ENCODE measurements around the gene PPM1L. TPM values are rescaled to one million over a fixed set of nuclear protein-coding genes. Genes with fewer than 3 reads are reported as not detected.

The PPM1L gene
- total RNA-seq, 1 experiment from 2014 or later, result 13.2 TPM

GRCh38 chr3:160990446-160990845 lies 234.4 kb downstream of the PPM1L start:
- no peak for ATAC-seq
- Histone ChIP-seq H3K9me2 (ENCODE audit: insufficient read depth) (no peaks in the 10 kb centered on the region), H2AFZ (ENCODE audit: low read depth, low read length, poor library complexity, severe bottlenecking) (no peak overlapping the region), H3K79me2 (ENCODE audit: insufficient read depth, low read length) (no peaks in the 10 kb centered on the region), H3K4me3 (replicated peaks in 1 of 2; ENCODE audit: low read depth in 1 of 2, low read length in 2 of 2) (no peak overlapping the region), H3K9ac (ENCODE audit: low read length) (no peak overlapping the region), H3K27ac (ENCODE audit: low read depth, low read length) (no peak overlapping the region), H3K4me1 (ENCODE audit: control insufficient read depth in 1 of 2, insufficient read depth in 2 of 2, low read length in 2 of 2) (no peaks in the 10 kb centered on the region), H3K27me3 (ENCODE audit: insufficient read depth, low read length) (no peaks in the 10 kb centered on the region), H3K36me3 (ENCODE audit: control insufficient read depth in 1 of 2, insufficient read depth in 2 of 2, low read length in 2 of 2) (no peaks in the 10 kb centered on the region), H3K4me2 (ENCODE audit: low read length) (no peak overlapping the region), H4K20me1 (ENCODE audit: insufficient read depth) (no peaks in the 10 kb centered on the region), H3K9me3 (ENCODE audit: control insufficient read depth in 1 of 2, insufficient read depth in 1 of 2, low read depth in 1 of 2, low read length in 2 of 2) (no peaks in the 10 kb centered on the region)
- intact Hi-C loops (cut with micrococcal nuclease), result no loop called here
- ChIA-PET RAD21 (ENCODE audit: low non-redundant PET in 1 of 2, low total read pairs in 2 of 2, uncharacterized antibody in 2 of 2, unreplicated experiment in 2 of 2) (no interaction called here), CTCF (no interaction called here), POLR2A (no interaction called here)
- DNase-seq (ENCODE audit: low read depth, low spot score), result no peak
- TF ChIP-seq CTCF (IDR thresholded peaks at IDR 0.05 in 2 of 3, conservative IDR thresholded peaks at IDR 0.05 in 1 of 3; ENCODE audit: borderline replicate concordance in 1 of 3, insufficient read depth in 1 of 3, low read depth in 2 of 3, low read length in 2 of 3) (no peak), REST (IDR thresholded peaks at IDR 0.05; ENCODE audit: low read depth) (no peak), ZFX (IDR thresholded peaks at IDR 0.05) (no peak), SP1 (IDR thresholded peaks at IDR 0.05; ENCODE audit: low read depth) (no peak), POLR2AphosphoS5 (IDR thresholded peaks at IDR 0.05; ENCODE audit: low read depth, low read length) (no peak)
- BruUV-seq (replicated peaks), result no TSS peak

Measured in HCT116 (cell line).